IPS-20b (cell line): ENCODE measurements around the gene ELOF1.
"Not testable (repeated sequence)": the region's sequence is repeated elsewhere in the genome, so short reads cannot be mapped to it uniquely, and the experiment has no call there.

Experiments
- H3K27ac ChIP-seq: one replicate; pipeline ENCODE4 v1.5.1; 2013; ENCODE audit warnings: low read length
- H3K27me3 ChIP-seq: 2 replicates; pipeline ENCODE4 v1.6.1; 2013; ENCODE audit warnings: mild to moderate bottlenecking, low read length, inconsistent platforms; ENCODE audit not compliant: insufficient read depth
- H3K36me3 ChIP-seq: 2 replicates; pipeline ENCODE4 v1.6.1; 2013; ENCODE audit warnings: low read depth, mild to moderate bottlenecking, inconsistent platforms, low read length, moderate library complexity; ENCODE audit not compliant: insufficient read depth
- H3K4me1 ChIP-seq: 2 replicates; pipeline ENCODE4 v1.6.1; 2013; ENCODE audit warnings: mild to moderate bottlenecking, control low read depth, inconsistent platforms, low read length, moderate library complexity; ENCODE audit not compliant: insufficient read depth
- H3K4me3 ChIP-seq: 2 replicates; pipeline ENCODE4 v1.5.1; 2013; ENCODE audit warnings: mild to moderate bottlenecking, low read length, inconsistent platforms
- H3K9ac ChIP-seq: 2 replicates; pipeline ENCODE4 v1.6.1; 2013; ENCODE audit warnings: low read depth, mild to moderate bottlenecking, inconsistent platforms, low read length, moderate library complexity
- H3K9me3 ChIP-seq: 2 replicates; pipeline ENCODE4 v1.6.1; 2013; ENCODE audit warnings: mild to moderate bottlenecking, low read depth, low read length, inconsistent platforms; ENCODE audit not compliant: insufficient read depth

ELOF1 gene

GRCh38 chr19:11558881-11559828 is at the start of gene ELOF1:
Gene ELOF1, minus strand, starts transcription at chr19:11559230. Its CDS starts 4,883 bp downstream, at chr19:11554347.
- Histone ChIP-seq H3K9me3 (no peaks in the 10 kb centered on the region), H3K36me3 (peaks cover 16% of the 10 kb centered on the region), H3K9ac (peak within 1 kb of the TSS; percentile 85; the same call in 1 of the 2 replicates), H3K27me3 (no peaks in the 10 kb centered on the region), H3K4me1 (peaks cover 4% of the 10 kb centered on the region), H3K4me3 (peak within 1 kb of the TSS; percentile 94), H3K27ac (no peak within 1 kb of the TSS)

- Histone ChIP-seq H3K4me3 (no peak overlapping the region), H3K9me3 (peaks cover 27% of the 10 kb centered on the region), H3K27ac (no peak overlapping the region), H3K36me3 (peaks cover 45% of the 10 kb centered on the region), H3K4me1 (peaks cover 10% of the 10 kb centered on the region; the same call in 1 of the 2 replicates), H3K9ac (no peak overlapping the region), H3K27me3 (no peaks in the 10 kb centered on the region)
Measured at GRCh38 chr19:11606484-11606883, 47.5 kb upstream of the ELOF1 start.

- H3K4me1 ChIP-seq, H3K4me3 ChIP-seq, H3K27ac ChIP-seq, H3K9ac ChIP-seq, H3K27me3 ChIP-seq, H3K9me3 ChIP-seq: not testable (repeated sequence)
- peaks cover 29% of the 10 kb centered on the region for H3K36me3 ChIP-seq
Measured at GRCh38 chr19:11599704-11600103, 40.7 kb upstream of the ELOF1 start.

- Histone ChIP-seq H3K36me3 (peaks cover 20% of the 10 kb centered on the region), H3K4me3 (peak overlapping the region; percentile 99), H3K4me1 (peaks cover 9% of the 10 kb centered on the region; the same call in 1 of the 2 replicates), H3K9ac (no peak overlapping the region; the same call in 1 of the 2 replicates), H3K27ac (no peak overlapping the region), H3K27me3 (no peaks in the 10 kb centered on the region), H3K9me3 (no peaks in the 10 kb centered on the region; the same call in 1 of the 2 replicates)
Measured at GRCh38 chr19:11598746-11599145, 39.7 kb upstream of the ELOF1 start.

GRCh38 chr19:11598103-11598483 is 39.1 kb upstream of the ELOF1 start:
- Histone ChIP-seq H3K27me3 (no peaks in the 10 kb centered on the region), H3K4me1 (peaks cover 9% of the 10 kb centered on the region; the same call in 1 of the 2 replicates), H3K9me3 (no peaks in the 10 kb centered on the region), H3K9ac (peak overlapping the region; percentile 96), H3K27ac (peak overlapping the region; percentile 92), H3K36me3 (peaks cover 13% of the 10 kb centered on the region), H3K4me3 (peak overlapping the region; percentile 99)

GRCh38 chr19:11597202-11598102 is 38.4 kb upstream of the ELOF1 start, which contains the start of gene ZNF627:
Gene ZNF627, plus strand, starts transcription at chr19:11597483. Its CDS starts 145 bp downstream, at chr19:11597628.
- peaks cover 8% of the 10 kb centered on the region; the same call in 1 of the 2 replicates for H3K4me1 ChIP-seq
- no peaks in the 10 kb centered on the region for H3K27me3 ChIP-seq
- peaks cover 8% of the 10 kb centered on the region for H3K36me3 ChIP-seq
- no peaks in the 10 kb centered on the region for H3K9me3 ChIP-seq
- H3K27ac ChIP-seq: peak within 1 kb of the TSS; percentile 92
- H3K4me3 ChIP-seq: peak within 1 kb of the TSS; percentile 99
- peak within 1 kb of the TSS; percentile 96 for H3K9ac ChIP-seq

GRCh38 chr19:11596156-11596555 is 37.1 kb upstream of the ELOF1 start:
- Histone ChIP-seq H3K9ac (no peak overlapping the region), H3K27me3 (no peaks in the 10 kb centered on the region), H3K4me1 (0 out of 2 replicates have a peak, but pooled peaks cover 3% of the 10 kb centered on the region), H3K9me3 (no peaks in the 10 kb centered on the region), H3K27ac (no peak overlapping the region), H3K4me3 (no peak overlapping the region), H3K36me3 (peaks cover 7% of the 10 kb centered on the region)

GRCh38 chr19:11594084-11594483 is 35.1 kb upstream of the ELOF1 start:
- Histone ChIP-seq H3K9ac (no peak overlapping the region), H3K27me3 (no peaks in the 10 kb centered on the region), H3K27ac (no peak overlapping the region), H3K4me1 (no peaks in the 10 kb centered on the region), H3K4me3 (no peak overlapping the region), H3K9me3 (no peaks in the 10 kb centered on the region), H3K36me3 (peaks cover 2% of the 10 kb centered on the region)

- H3K9ac ChIP-seq: no peak overlapping the region
- no peaks in the 10 kb centered on the region for H3K27me3 ChIP-seq
- H3K27ac ChIP-seq: no peak overlapping the region
- no peaks in the 10 kb centered on the region for H3K36me3 ChIP-seq
- no peak overlapping the region for H3K4me3 ChIP-seq
- H3K4me1 ChIP-seq: no peaks in the 10 kb centered on the region
- no peaks in the 10 kb centered on the region for H3K9me3 ChIP-seq
Measured at GRCh38 chr19:11587975-11588631, 29.1 kb upstream of the ELOF1 start.

- Histone ChIP-seq H3K4me1 (no peaks in the 10 kb centered on the region), H3K27me3 (no peaks in the 10 kb centered on the region), H3K27ac (no peak overlapping the region), H3K36me3 (no peaks in the 10 kb centered on the region), H3K9me3 (no peaks in the 10 kb centered on the region), H3K4me3 (no peak overlapping the region), H3K9ac (no peak overlapping the region)
Measured at GRCh38 chr19:11587302-11587974, 28.4 kb upstream of the ELOF1 start.
